ENCODE results near the gene PDHX.

The PDHX gene

GRCh38 chr11:34940026-34940677, 23.7 kb downstream of the PDHX start:
- no peak for DNase-seq (ENCODE audit: low read depth, low spot score)

GRCh38 chr11:34941688-34942087, 25.3 kb downstream of the PDHX start:
- DNase-seq (ENCODE audit: low read depth, low spot score): no peak
- no peak overlapping the region for H3K4me3 ChIP-seq (ENCODE audit: low read length)

More at GRCh38 chr11:34940026-34940677, 23.7 kb downstream of the PDHX start:
- H3K4me3 ChIP-seq (ENCODE audit: low read length): no peak overlapping the region

- no peak for DNase-seq (ENCODE audit: low read depth, low spot score)
- H3K4me3 ChIP-seq (ENCODE audit: low read length): no peak overlapping the region
Measured at GRCh38 chr11:34944692-34945091, 28.3 kb downstream of the PDHX start.

GRCh38 chr11:34948696-34949095, 32.3 kb downstream of the PDHX start:
- H3K4me3 ChIP-seq (ENCODE audit: low read length): no peak overlapping the region
- no peak for DNase-seq (ENCODE audit: low read depth, low spot score)

- DNase-seq (ENCODE audit: low read depth, low spot score): no peak
- no peak overlapping the region for H3K4me3 ChIP-seq (ENCODE audit: low read length)
Measured at GRCh38 chr11:34953955-34954354, 37.5 kb downstream of the PDHX start.

- no peak for DNase-seq (ENCODE audit: low read depth, low spot score)
- H3K4me3 ChIP-seq (ENCODE audit: low read length): no peak overlapping the region
Measured at GRCh38 chr11:34957206-34957605, 40.8 kb downstream of the PDHX start.

- no peak overlapping the region for H3K4me3 ChIP-seq (ENCODE audit: low read length)
- DNase-seq (ENCODE audit: low read depth, low spot score): no peak
Measured at GRCh38 chr11:34957606-34958005, 41.2 kb downstream of the PDHX start.

GRCh38 chr11:34959770-34960169, 43.4 kb downstream of the PDHX start:
- no peak overlapping the region for H3K4me3 ChIP-seq (ENCODE audit: low read length)
- DNase-seq (ENCODE audit: low read depth, low spot score): no peak

GRCh38 chr11:34960277-34960676, 43.9 kb downstream of the PDHX start:
- DNase-seq (ENCODE audit: low read depth, low spot score): no peak
- H3K4me3 ChIP-seq (ENCODE audit: low read length): no peak overlapping the region

GRCh38 chr11:34962034-34962433, 45.6 kb downstream of the PDHX start:
- no peak for DNase-seq (ENCODE audit: low read depth, low spot score)

GRCh38 chr11:34963351-34963750, 46.9 kb downstream of the PDHX start:
- no peak for DNase-seq (ENCODE audit: low read depth, low spot score)
- H3K4me3 ChIP-seq (ENCODE audit: low read length): no peak overlapping the region

More at GRCh38 chr11:34962034-34962433, 45.6 kb downstream of the PDHX start:
- H3K4me3 ChIP-seq (ENCODE audit: low read length): no peak overlapping the region

- no peak overlapping the region for H3K4me3 ChIP-seq (ENCODE audit: low read length)
- DNase-seq (ENCODE audit: low read depth, low spot score): no peak
Measured at GRCh38 chr11:34964610-34965331, 48.4 kb downstream of the PDHX start.

- no peak for DNase-seq (ENCODE audit: low read depth, low spot score)
- no peak overlapping the region for H3K4me3 ChIP-seq (ENCODE audit: low read length)
Measured at GRCh38 chr11:34968862-34969261, 52.4 kb downstream of the PDHX start.

GRCh38 chr11:34970033-34970432, 53.6 kb downstream of the PDHX start:
- H3K4me3 ChIP-seq (ENCODE audit: low read length): no peak overlapping the region
- no peak for DNase-seq (ENCODE audit: low read depth, low spot score)

- H3K4me3 ChIP-seq (ENCODE audit: low read length): no peak overlapping the region
- no peak for DNase-seq (ENCODE audit: low read depth, low spot score)
Measured at GRCh38 chr11:34970480-34970879, 54.1 kb downstream of the PDHX start.

GRCh38 chr11:34971928-34972327, 55.5 kb downstream of the PDHX start:
- H3K4me3 ChIP-seq (ENCODE audit: low read length): no peak overlapping the region
- no peak for DNase-seq (ENCODE audit: low read depth, low spot score)

- DNase-seq (ENCODE audit: low read depth, low spot score): no peak
- no peak overlapping the region for H3K4me3 ChIP-seq (ENCODE audit: low read length)
Measured at GRCh38 chr11:34972366-34972765, 55.9 kb downstream of the PDHX start.

GRCh38 chr11:34972892-34973291, 56.5 kb downstream of the PDHX start:
- DNase-seq (ENCODE audit: low read depth, low spot score): no peak
- H3K4me3 ChIP-seq (ENCODE audit: low read length): no peak overlapping the region

GRCh38 chr11:34975482-34975881, 59.1 kb downstream of the PDHX start:
- H3K4me3 ChIP-seq (ENCODE audit: low read length): no peak overlapping the region
- DNase-seq (ENCODE audit: low read depth, low spot score): no peak

- no peak overlapping the region for H3K4me3 ChIP-seq (ENCODE audit: low read length)
- no peak for DNase-seq (ENCODE audit: low read depth, low spot score)
Measured at GRCh38 chr11:34976496-34977088, 60.2 kb downstream of the PDHX start.
